Heart right ventricle (tissue), 16 donors: ENCODE results near the gene B4GALT2. TPM values are rescaled to one million over a fixed set of nuclear protein-coding genes. Genes with fewer than 3 reads are reported as not detected.

Experiments
- ATAC-seq, 8 donors: fragments of 200-7000 bp; cut with Tn5 transposase; one replicate each; pipeline ENCODE4 v1.9.1; 2020; ENCODE audit warnings: mild to moderate bottlenecking in 8 of 8, moderate library complexity in 8 of 8, moderate number of reproducible peaks in 1 of 8
- DNase-seq, 2 donors: peaks; one replicate each; pipeline ENCODE4 v3.0.0-alpha.2; 2020
- H3K27ac ChIP-seq, 10 donors: fragments of 200-600 bp; sonication (generic) in 2 of 10; one replicate each; pipeline versions ENCODE4 v1.5.0 to v1.8.0; 2020 to 2022; ENCODE audit warnings: mild to moderate bottlenecking in 3 of 10
- H3K27me3 ChIP-seq, 7 donors: fragments of 200-600 bp; one replicate each; pipeline ENCODE4 v1.8.0; 2021 to 2022; ENCODE audit warnings: mild to moderate bottlenecking in 2 of 7
- H3K36me3 ChIP-seq, 9 donors: fragments of 200-600 bp; sonication (generic) in 1 of 9; one replicate each; pipeline versions ENCODE4 v1.5.0 to v1.8.0; 2020 to 2022; ENCODE audit warnings: mild to moderate bottlenecking in 2 of 9
- H3K4me1 ChIP-seq, 9 donors: fragments of 200-600 bp; sonication (generic) in 1 of 9; one replicate each; pipeline versions ENCODE4 v1.5.0 to v1.8.0; 2020 to 2022; ENCODE audit warnings: mild to moderate bottlenecking in 4 of 9
- H3K4me3 ChIP-seq, 10 donors: fragments of 200-600 bp; sonication (generic) in 2 of 10; one replicate each; pipeline versions ENCODE4 v1.5.0 to v1.8.0; 2020 to 2022; ENCODE audit warnings: mild to moderate bottlenecking in 7 of 10, moderate library complexity in 2 of 10
- H3K9me3 ChIP-seq, 11 donors: fragments of 200-600 bp in 10 of 11; sonication (generic) in 2 of 11; one replicate each; pipeline versions ENCODE4 v1.5.0 to v1.8.0; 2013 to 2022; ENCODE audit warnings: mild to moderate bottlenecking in 2 of 11, control low read depth in 1 of 11, moderate library complexity in 1 of 11
- CTCF ChIP-seq, 9 donors: fragments of 200-600 bp; sonication (generic) in 2 of 9; IDR thresholded peaks; one replicate each; pipeline versions ENCODE4 v1.5.0 to v1.8.0; 2021 to 2022; ENCODE audit warnings: antibody characterized with exemption in 9 of 9, mild to moderate bottlenecking in 5 of 9, moderate library complexity in 1 of 9
- WGBS, 2 donors: extraction: QIAGEN DNeasy Blood & Tissue Kit; methylation state at CpG; one replicate each; pipeline ENCODE4 v1.1.7; 2013; ENCODE audit warnings: inconsistent platforms in 1 of 2; 5-methylcytosine and 5-hydroxymethylcytosine counted together
- intact Hi-C, 10 donors: fragments of 100-400 bp; cut with DNase I; formaldehyde crosslinking; loops; one replicate each; pipeline versions ENCODE4 v1.11.1 to v1.14.2; 2022
- polyA plus RNA-seq, 2 donors: library from polyadenylated mRNA; stranded (reverse); fragments of 200-250 nt; gene quantifications; one replicate each; pipeline ENCODE4 v1.2.3, GENCODE V29; 2013
- total RNA-seq, 10 donors: library from RNA; stranded (reverse); fragmentation: NEBNext Ultra II Directional in 3 of 10; extraction: Animal tissue kit (Norgen Biotek cat#: 25700) in 3 of 10; gene quantifications; one replicate each; pipeline versions ENCODE4 v1.2.1 to v1.2.4, GENCODE V29; 2021 to 2023
- donor health status: Arrhythmogenic right ventricular cardiomyopathy.
- donor health status: ischemic (EF 13 %, LVEDD 7.1; RV severe dilation, severe dysfunction).
- donor health status: healthy with polysubstance abuse.
- donor health status: DM: no; HTN: yes; CAD: no.
- donor health status: DM: no; HTN: no; CAD: no.
- donor health status: ischemic (EF 25% LVEDD 6.9; RV normal size, moderate dysfunction).
- donor health status: ischemic (EF 25% LVEDD 5.7; RV mildly dilated, moderate dysfunction).
- donor health status: healthy.
- donor health status: DM: yes; HTN: yes; CAD: no.
- donor health status: Ischemic cardiomyopathy.
- donor health status: ischemic (EF 35%, LVEDD 5.7; RV mildly dilated, moderate dysfunction).
- donor health status: nonischemic (EF 11% LVEDD 7.7; RV severe dilation, severe dysfunction).
- donor health status: DM: yes; HTN: yes; CAD: no.
- donor health status: PGD.
- donor health status: ischemic (EF 29% LVEDD 5.4; RV normal size, mild dysfunction).
- donor health status: nonischemic (EF 23%, LVEDD 6.1; RV moderate dilation, normal function).

B4GALT2 gene
- total and polyA plus RNA-seq, 12 donors: 25.4 to 50.8 (median 38.6) TPM

- no peak for ATAC-seq
Measured at GRCh38 chr1:43961692-43962091, 17.3 kb upstream of the B4GALT2 start.

GRCh38 chr1:43962324-43962723 lies 16.7 kb upstream of the B4GALT2 start:
- no peaks in the 10 kb centered on the region for H3K27me3 ChIP-seq
- intact Hi-C loops: no loop called here

More at GRCh38 chr1:43961692-43962091, 17.3 kb upstream of the B4GALT2 start:
- no peaks in the 10 kb centered on the region for H3K9me3 ChIP-seq
- DNase-seq: no peak
- no peak overlapping the region for H3K4me3 ChIP-seq
- H3K27me3 ChIP-seq: no peaks in the 10 kb centered on the region
- H3K27ac ChIP-seq: no peak overlapping the region
- TF ChIP-seq CTCF (IDR thresholded peaks at IDR 0.05): no peak
- H3K36me3 ChIP-seq: peaks cover 0 to 95% (median 54%) of the 10 kb centered on the region in 9 donors
- H3K4me1 ChIP-seq: peaks cover 0 to 12% (median 0%) of the 10 kb centered on the region in 9 donors
- 66 to 72% methylated on average over 3 of the region's 3 CpGs for WGBS, 2 donors
- intact Hi-C loops: no loop called here

GRCh38 chr1:43963006-43963405 lies 16.0 kb upstream of the B4GALT2 start:
- intact Hi-C loops: no loop called here
- DNase-seq (no peak), ATAC-seq (no peak)
- H3K27ac ChIP-seq: no peak overlapping the region
- no peak overlapping the region for H3K4me3 ChIP-seq
- H3K27me3 ChIP-seq: no peaks in the 10 kb centered on the region
- 95 to 97% methylated on average over 3 of the region's 3 CpGs for WGBS, 2 donors
- H3K4me1 ChIP-seq: peaks cover 0 to 12% (median 0%) of the 10 kb centered on the region in 9 donors
- no peaks in the 10 kb centered on the region for H3K9me3 ChIP-seq
- H3K36me3 ChIP-seq: peaks cover 0 to 94% (median 43%) of the 10 kb centered on the region in 9 donors
- TF ChIP-seq CTCF (IDR thresholded peaks at IDR 0.05): no peak

More at GRCh38 chr1:43962324-43962723, 16.7 kb upstream of the B4GALT2 start:
- no peak for TF ChIP-seq CTCF (IDR thresholded peaks at IDR 0.05)
- ATAC-seq (peak in 1 of 8 donors; percentile 41), DNase-seq (no peak)
- no peak overlapping the region for H3K4me3 ChIP-seq
- H3K27ac ChIP-seq: no peak overlapping the region
- 70 to 76% methylated on average over 2 of the region's 2 CpGs for WGBS, 2 donors
- peaks cover 0 to 12% (median 0%) of the 10 kb centered on the region in 9 donors for H3K4me1 ChIP-seq
- H3K36me3 ChIP-seq: peaks cover 0 to 95% (median 48%) of the 10 kb centered on the region in 9 donors
- H3K9me3 ChIP-seq: no peaks in the 10 kb centered on the region

- no peak for ATAC-seq
- no peak for DNase-seq
- intact Hi-C loops: no loop called here
- H3K4me3 ChIP-seq: no peak overlapping the region
- TF ChIP-seq CTCF (IDR thresholded peaks at IDR 0.05): no peak
- no peak overlapping the region for H3K27ac ChIP-seq
- no peaks in the 10 kb centered on the region for H3K27me3 ChIP-seq
- H3K9me3 ChIP-seq: no peaks in the 10 kb centered on the region
- peaks cover 0 to 12% (median 0%) of the 10 kb centered on the region in 9 donors for H3K4me1 ChIP-seq
- H3K36me3 ChIP-seq: peaks cover 0 to 85% (median 34%) of the 10 kb centered on the region in 9 donors
- 75 to 82% methylated on average over 5 of the region's 5 CpGs for WGBS, 2 donors
Measured at GRCh38 chr1:43963890-43964289, 15.1 kb upstream of the B4GALT2 start.
